HG03108 (cell line): Measurements from ENCODE around the gene THAP7.

Source experiments
- ATAC-seq: cut with Tn5 transposase; IDR thresholded peaks from one replicate; pipeline ENCODE4 v1.9.1; 2021; ENCODE audit warnings: moderate library complexity; ENCODE audit not compliant: unreplicated experiment

Gene THAP7

GRCh38 chr22:20949698-20950183 is 52.2 kb downstream of the THAP7 start:
- no peak for ATAC-seq
